GM12878 (cell line): ENCODE data around the gene HACD4.

Source experiments
- CREB1 ChIP-seq: IDR thresholded peaks from 2 replicates; pipeline ENCODE4 v1.6.1; 2012; ENCODE audit warnings: low read depth, mild to moderate bottlenecking, inconsistent platforms
- CTCF ChIP-seq, 3 experiments: IDR thresholded peaks in 2 of 3; conservative IDR thresholded peaks in 1 of 3; 2 replicates each; pipeline ENCODE4 v1.5.1; 2011; ENCODE audit warnings: low read depth in 3 of 3, low read length in 3 of 3, mild to moderate bottlenecking in 3 of 3, control low read depth in 2 of 3, moderate library complexity in 2 of 3, inconsistent platforms in 1 of 3, mixed read lengths in 1 of 3; ENCODE audit not compliant: control insufficient read depth in 2 of 3, insufficient read depth in 1 of 3; ENCODE audit errors: extremely low read depth in 1 of 3
- E2F8 ChIP-seq: fragments of 450-650 bp; IDR thresholded peaks from 2 replicates; pipeline ENCODE4 v1.6.1; 2018; ENCODE audit warnings: mild to moderate bottlenecking, low read depth, moderate library complexity; ENCODE audit not compliant: partially characterized antibody
- PKNOX1 ChIP-seq: fragments of 450-650 bp; IDR thresholded peaks from 2 replicates; pipeline ENCODE4 v1.6.1; 2016; ENCODE audit warnings: mild to moderate bottlenecking
- POLR2A ChIP-seq: IDR thresholded peaks from 2 replicates; pipeline ENCODE4 v1.6.1; 2011; ENCODE audit warnings: low read depth, mild to moderate bottlenecking, low read length
- RELA ChIP-seq: fragments of 450-650 bp; IDR thresholded peaks from 2 replicates; pipeline ENCODE4 v1.8.0; 2014; ENCODE audit warnings: borderline replicate concordance; ENCODE audit not compliant: partially characterized antibody
- REST ChIP-seq: IDR thresholded peaks from 2 replicates; pipeline ENCODE4 v1.6.1; 2012; ENCODE audit warnings: mild to moderate bottlenecking, low read depth, low read length
- SKIL ChIP-seq: fragments of 450-650 bp; IDR thresholded peaks from 2 replicates; pipeline ENCODE4 v1.6.1; 2017; ENCODE audit warnings: mild to moderate bottlenecking, low read depth, inconsistent platforms; ENCODE audit not compliant: poor library complexity, severe bottlenecking
- SMC3 ChIP-seq: IDR thresholded peaks from 2 replicates; pipeline ENCODE4 v1.6.1; 2011; ENCODE audit warnings: low read length, improper control_type of control experiment, borderline replicate concordance
- SPI1 ChIP-seq: IDR thresholded peaks from 2 replicates; pipeline ENCODE4 v1.6.1; 2011; ENCODE audit warnings: low read depth, mild to moderate bottlenecking, low read length, moderate library complexity, borderline replicate concordance; ENCODE audit not compliant: insufficient read depth
- SREBF1 ChIP-seq: IDR thresholded peaks from 2 replicates; pipeline ENCODE4 v1.6.1; 2012; ENCODE audit warnings: mild to moderate bottlenecking, low read length
- TBL1XR1 ChIP-seq: IDR thresholded peaks from 2 replicates; pipeline ENCODE4 v1.6.1; 2012; ENCODE audit warnings: low read depth, low read length, improper control_type of control experiment

DNA sequence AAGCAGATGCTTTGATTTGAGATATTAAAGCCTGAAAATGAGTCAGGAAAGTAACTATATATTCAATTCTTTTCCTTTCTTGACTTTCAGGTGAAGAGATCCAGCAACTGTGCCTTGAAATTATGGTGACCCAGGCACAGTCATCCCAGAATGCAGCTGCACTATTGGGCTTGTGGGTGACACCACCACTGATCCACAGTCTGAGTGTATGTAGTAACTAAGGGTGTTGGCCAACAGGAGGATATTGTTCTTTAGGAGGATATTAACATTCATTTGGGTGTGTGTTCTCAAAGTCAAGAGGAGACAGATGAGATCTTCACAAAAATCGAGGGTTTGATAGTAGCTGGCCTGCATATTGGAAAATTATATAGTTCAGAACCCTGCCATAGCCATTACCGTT is 53.2 kb downstream of the HACD4 start:
- TF ChIP-seq REST (no peak), SPI1 (no peak), SKIL (no peak), CTCF (IDR thresholded peaks at IDR 0.05 in 2 of 3, conservative IDR thresholded peaks at IDR 0.05 in 1 of 3; ENCODE audit: control insufficient read depth in 2 of 3, extremely low read depth in 1 of 3, insufficient read depth in 1 of 3, low read depth in 3 of 3, low read length in 3 of 3) (no peak), SREBF1 (no peak), RELA (no peak), CREB1 (no peak), PKNOX1 (no peak), E2F8 (no peak), TBL1XR1 (no peak), SMC3 (no peak), POLR2A (no peak)
